Measurements from ENCODE around the gene STAT2. TPM values are rescaled to one million over a fixed set of nuclear protein-coding genes. Genes with fewer than 3 reads are reported as not detected.

STAT2 gene
- total RNA-seq = 172 and 185 TPM in 2 replicates

DNA sequence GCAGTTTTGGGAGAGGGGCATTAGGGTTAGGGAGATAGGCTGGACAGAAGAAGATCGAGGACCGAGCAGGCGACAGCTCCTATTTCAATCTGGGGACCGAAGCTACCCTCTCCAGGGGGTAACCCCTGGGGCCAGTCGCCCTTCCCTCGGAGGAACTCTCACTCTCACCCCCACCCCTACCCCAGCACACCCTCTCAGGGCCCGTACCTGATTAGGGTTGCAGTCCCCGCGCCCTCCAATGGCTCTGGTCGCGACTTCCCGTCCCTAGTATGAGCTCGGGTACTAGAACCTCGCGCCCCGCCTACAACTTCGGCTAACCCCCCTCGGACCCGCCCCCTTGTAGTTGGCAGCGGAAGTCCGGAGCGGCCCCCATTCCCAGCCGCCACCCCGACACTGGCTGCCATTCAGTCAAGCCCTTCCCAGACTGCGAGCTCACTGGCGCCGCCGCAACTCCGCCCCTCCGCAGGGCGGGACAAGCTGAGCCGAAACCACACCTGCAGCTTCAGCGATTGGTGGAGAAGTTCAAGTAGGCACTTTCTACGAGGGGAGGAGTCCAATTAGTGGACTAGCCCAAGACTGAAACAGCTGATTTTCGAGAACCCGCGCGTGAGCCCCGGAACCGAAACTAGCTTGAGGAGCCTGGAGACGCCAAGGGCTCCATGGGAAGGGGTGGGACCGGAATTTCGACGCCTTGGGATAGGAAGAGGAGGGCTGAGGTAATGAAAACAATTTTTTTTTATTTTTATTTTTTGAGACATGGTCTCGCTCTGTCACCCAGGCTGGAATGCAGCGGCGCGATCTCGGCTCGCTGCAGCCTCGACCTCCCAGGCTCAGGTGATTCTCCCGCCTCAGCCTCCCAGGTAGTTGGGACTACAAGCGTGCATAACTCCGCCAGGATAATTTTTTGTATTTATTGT, at the start of gene STAT2:
Gene STAT2, minus strand, starts transcription at position 257 of the 917 bp plus-strand sequence. CDS start 3,536 bp downstream, outside the sequence.

DNA sequence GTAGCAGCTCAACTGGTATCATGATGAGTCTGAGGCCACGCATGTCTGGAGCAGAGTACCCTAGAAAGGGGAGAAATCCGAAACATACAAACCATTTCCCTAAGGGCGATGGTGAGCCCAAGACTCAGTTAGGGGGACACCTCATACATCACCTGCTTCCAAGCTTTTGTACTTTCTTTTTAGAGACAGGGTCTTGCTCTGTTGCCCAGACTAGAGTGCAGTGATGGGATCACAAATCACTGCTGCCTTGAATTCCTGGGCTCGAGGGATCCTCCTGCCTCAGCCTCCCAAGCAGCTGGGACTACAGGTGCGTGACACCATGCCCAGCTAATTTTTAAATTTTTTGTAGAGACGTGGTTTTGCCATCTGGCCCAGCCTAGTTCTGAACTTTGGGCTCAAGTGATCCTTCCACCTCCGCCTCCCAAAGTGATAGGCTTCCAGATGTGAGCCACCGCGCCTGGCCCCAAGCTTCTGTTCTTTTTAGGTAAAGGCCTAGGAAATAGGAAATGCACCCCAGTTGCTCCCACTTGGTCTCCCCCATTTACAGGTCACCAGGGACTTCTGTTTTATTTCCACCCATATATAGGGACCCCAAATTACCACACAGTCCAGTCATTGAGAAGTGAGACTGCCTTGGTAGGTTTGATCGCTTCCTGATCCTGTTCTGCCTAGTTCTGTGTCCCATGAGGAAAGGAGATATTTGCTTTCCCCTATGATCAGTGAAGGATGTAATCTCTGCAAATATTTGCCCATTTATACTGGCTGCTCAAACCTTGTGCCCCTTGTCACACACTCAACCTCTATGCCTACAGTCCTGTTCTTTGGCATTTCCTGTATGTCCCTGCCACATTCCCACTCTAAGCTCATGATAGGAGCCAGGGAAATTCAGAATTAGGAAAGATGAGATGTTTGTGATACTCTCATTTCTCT, 2.5 kb upstream of the STAT2 start, which contains the start of gene APOF:
Gene APOF, minus strand, starts transcription at position 728 of the 930 bp plus-strand sequence. Its CDS starts 112 bp downstream, at position 616.

DNA sequence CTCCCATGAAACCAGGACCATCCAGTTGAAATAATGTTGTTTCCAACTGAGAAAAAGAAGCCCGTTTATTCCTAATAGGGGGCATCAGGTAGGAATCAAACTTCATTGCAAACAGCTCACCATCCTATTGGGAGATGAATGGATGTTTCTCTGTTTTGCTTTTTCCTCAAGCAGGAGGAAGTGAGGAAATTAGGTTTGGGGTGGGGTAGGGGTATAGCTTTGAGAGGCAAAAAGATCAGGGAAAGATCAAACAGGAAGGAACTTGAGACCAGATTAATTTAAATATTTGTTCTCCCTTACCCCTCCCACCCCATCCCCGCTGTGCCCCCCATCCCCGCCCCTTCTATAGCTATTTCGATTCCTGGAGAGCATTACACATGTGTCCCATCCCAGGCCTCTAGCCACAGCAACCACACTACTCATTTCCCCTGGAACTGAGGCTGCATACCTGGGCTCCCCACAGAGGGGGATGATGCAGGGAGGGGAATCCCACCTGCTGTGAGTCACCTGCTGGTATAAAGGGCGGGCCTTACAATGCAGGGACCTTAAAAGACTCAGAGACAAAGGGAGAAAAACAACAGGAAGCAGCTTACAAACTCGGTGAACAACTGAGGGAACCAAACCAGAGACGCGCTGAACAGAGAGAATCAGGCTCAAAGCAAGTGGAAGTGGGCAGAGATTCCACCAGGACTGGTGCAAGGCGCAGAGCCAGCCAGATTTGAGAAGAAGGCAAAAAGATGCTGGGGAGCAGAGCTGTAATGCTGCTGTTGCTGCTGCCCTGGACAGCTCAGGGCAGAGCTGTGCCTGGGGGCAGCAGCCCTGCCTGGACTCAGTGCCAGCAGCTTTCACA, 21.4 kb downstream of the STAT2 start, which contains the start of gene IL23A:
Gene IL23A, plus strand, starts transcription at position 577 of the 850 bp plus-strand sequence. Its CDS starts 161 bp downstream, at position 738.

DNA sequence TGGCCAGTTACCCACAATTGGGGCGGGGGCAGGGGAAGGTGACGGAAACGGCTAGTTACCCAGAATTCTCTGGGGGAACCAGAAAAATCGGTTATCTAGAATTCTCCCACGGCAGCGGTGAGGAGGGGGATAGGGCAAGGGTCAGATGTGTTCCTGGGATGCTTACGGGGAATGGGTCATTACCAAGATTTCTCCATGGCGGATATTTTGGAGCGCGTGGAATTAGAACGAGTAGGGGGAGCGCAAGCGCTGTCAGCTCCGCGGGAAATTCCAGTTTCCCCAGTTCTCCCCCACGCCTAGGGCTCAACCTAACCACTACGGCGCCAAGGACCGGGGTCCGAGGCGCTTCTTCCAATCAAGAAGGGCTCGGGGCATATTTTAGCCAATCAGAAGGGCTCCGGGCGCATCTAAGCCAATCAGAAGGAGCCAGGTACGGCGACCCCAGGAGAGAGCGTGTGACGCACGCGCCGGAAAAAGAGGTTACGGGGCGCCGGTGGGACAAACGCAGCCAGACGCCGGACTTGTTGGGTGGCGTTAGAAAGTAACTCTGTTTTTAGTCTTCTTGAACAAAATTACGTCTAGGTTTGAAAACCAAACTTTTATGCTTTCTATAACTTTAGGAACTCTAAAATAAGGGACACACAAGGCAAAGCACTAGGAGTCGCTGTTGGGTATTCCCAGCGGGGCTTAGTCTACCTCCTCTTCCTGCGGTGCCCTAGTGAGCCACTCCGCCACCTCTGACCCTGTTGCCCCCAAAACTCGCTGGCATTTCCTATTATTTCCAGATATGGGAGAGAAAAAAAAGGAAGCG, 26.0 kb downstream of the STAT2 start, which contains the start of gene PAN2:
Gene PAN2, minus strand, starts transcription at position 322 of the 811 bp plus-strand sequence. CDS start 906 bp downstream, outside the sequence.

DNA sequence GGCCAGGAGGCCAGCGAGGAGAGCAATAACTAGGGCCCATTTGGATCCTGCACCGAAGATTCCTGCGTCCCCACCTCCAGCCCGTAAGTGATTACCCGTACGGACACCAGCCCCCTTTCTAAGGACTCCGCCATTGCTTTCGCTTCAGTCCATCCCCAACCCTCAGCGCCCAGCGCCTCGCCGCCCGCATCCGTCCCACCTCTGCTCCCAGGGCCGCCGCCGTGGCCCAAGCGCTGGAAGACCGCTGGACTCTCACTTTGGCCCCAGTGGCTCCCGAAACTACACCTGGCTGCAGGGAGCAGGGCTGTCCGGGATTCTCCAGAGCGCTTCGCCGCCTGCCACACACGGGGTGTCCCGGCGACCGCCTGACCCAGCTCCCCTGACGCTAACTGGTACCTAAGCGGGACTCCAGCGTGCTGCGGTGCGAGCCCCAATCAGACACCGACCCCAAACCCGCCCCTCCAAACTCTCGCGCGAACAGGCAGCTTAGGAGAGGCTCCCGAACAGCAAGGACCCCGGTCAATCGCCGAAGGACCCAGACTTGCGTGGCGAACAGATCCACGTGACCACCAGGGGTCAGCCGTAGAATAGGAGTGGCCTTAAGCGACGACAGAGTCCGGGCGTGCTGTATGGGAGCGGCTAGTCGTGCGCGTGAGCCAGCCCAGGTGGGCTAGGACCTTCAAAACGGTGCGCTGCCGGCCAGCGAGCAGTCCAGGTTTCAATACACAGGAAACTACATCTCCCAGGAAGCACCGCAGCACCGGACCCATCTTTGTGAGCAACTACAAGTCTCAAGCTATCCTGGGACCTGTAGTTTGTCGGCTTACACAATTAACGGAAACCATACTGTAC, 44.1 kb downstream of the STAT2 start, which contains the start of gene CNPY2:
Gene CNPY2, minus strand, starts transcription at position 367 of the 852 bp plus-strand sequence. CDS start 771 bp downstream, outside the sequence.

DNA sequence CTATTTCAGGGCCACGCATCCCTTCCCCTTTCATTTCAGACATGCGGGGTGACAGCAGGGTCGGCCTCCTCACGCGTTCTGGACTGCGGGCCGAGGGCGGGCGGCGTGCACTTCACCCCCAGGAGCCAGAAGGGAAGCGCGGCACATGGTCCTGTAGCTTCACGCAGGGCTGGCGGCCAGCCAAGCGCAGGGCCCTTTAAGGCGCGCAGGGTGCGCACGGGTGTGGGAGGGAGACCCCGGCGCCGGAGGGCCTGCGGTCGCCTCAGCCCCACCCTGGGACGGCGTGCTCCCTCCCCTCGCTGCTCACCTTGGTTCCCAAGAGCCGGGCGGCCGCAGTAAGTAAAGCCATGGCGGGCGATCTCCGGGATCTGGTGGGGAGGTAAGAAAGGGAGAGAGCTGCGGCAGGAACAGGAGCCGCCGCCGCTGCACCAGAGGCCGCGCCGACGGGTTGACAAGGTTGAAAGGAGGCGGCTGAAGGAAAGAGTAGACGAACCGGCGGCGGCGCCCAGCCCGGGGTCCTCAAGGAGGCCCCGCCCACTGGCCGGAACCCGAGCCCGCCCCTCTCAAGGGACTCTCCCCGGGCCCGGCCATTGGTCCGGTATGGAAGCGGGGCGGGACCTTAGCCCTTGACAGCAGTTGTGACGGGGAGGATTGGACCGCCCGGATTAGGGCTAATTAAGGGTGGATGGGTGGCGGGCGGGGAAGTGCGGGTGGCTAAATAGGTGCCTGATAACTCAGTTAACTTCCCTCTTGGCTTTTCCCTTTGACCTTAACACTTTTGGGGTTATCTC, 59.9 kb downstream of the STAT2 start, which contains the start of gene CS:
Gene CS, minus strand, starts transcription at position 478 of the 791 bp plus-strand sequence. Its CDS starts 129 bp downstream, at position 349.

Other genes starting within 250 kb of the STAT2 start
- 3,729 and 3,955 TPM in 2 replicates for gene RPL41, start 243.5 kb downstream of the STAT2 start, total RNA-seq
- gene ZC3H10, start 241.8 kb downstream of the STAT2 start, total RNA-seq = 6.8 and 7.9 TPM in 2 replicates
- gene ESYT1, start 231.8 kb downstream of the STAT2 start, total RNA-seq = 209 and 236 TPM in 2 replicates
- gene MYL6B, start 207.5 kb downstream of the STAT2 start, total RNA-seq = 93.8 and 98.2 TPM in 2 replicates
- 3,015 and 3,100 TPM in 2 replicates for gene MYL6, start 201.7 kb downstream of the STAT2 start, total RNA-seq
- gene SMARCC2, start 170.6 kb downstream of the STAT2 start, total RNA-seq = 47.4 and 50.4 TPM in 2 replicates
- gene RNF41, start 138.2 kb downstream of the STAT2 start, total RNA-seq = 109 and 127 TPM in 2 replicates
- 31.9 and 33.2 TPM in 2 replicates for gene NABP2, start 135.8 kb downstream of the STAT2 start, total RNA-seq
- gene SLC39A5, start 130.1 kb downstream of the STAT2 start, total RNA-seq = 0.25 TPM in 1 of 2 replicates, not detected in the other
- 16.8 and 18.5 TPM in 2 replicates for gene ANKRD52, start 101.7 kb downstream of the STAT2 start, total RNA-seq
- 8.6 TPM in 2 replicates for gene COQ10A, start 93.2 kb downstream of the STAT2 start, total RNA-seq
- gene CS, start 59.8 kb downstream of the STAT2 start, total RNA-seq = 82.7 and 94.0 TPM in 2 replicates
- 78.8 and 85.5 TPM in 2 replicates for gene CNPY2, start 44.1 kb downstream of the STAT2 start, total RNA-seq
- 16.9 and 21.1 TPM in 2 replicates for gene PAN2, start 26.1 kb downstream of the STAT2 start, total RNA-seq
- gene IL23A, start 21.2 kb downstream of the STAT2 start, total RNA-seq = 0.12 TPM in 1 of 2 replicates, not detected in the other
- not detected in 2 replicates for gene APOF, start 2.8 kb upstream of the STAT2 start, total RNA-seq
- 4.8 and 10.3 TPM in 2 replicates for gene TIMELESS, start 89.3 kb upstream of the STAT2 start, total RNA-seq
- not detected in 2 replicates for gene MIP, start 94.5 kb upstream of the STAT2 start, total RNA-seq
- 1.6 TPM in 2 replicates for gene SPRYD4, start 108.5 kb upstream of the STAT2 start, total RNA-seq
- 0.13 TPM in 1 of 2 replicates, not detected in the other for gene GLS2, start 128.1 kb upstream of the STAT2 start, total RNA-seq
- 11.5 and 19.6 TPM in 2 replicates for gene RBMS2, start 161.7 kb upstream of the STAT2 start, total RNA-seq